D721Med (cell line): Measurements from ENCODE around the gene SH3RF3.
"Not testable (repeated sequence)": the region's sequence is repeated elsewhere in the genome, so short reads cannot be mapped to it uniquely, and the experiment has no call there.

Experiments
- DNase-seq: peaks from one replicate; pipeline ENCODE4 v3.0.0; 2011; ENCODE audit warnings: low spot score; ENCODE audit not compliant: insufficient read length
- FAIRE-seq: peaks from 2 replicates; lab custom pipeline; 2011; peaks lifted over from hg19 to GRCh38; lab: Jason Lieb, UNC
- TF ChIP-seq, protein P1 (sequence below): IDR thresholded peaks from 2 replicates; pipeline ENCODE4 v1.5.1; 2012; ENCODE audit warnings: mild to moderate bottlenecking, control low read depth; ENCODE audit not compliant: insufficient read depth; ENCODE audit errors: missing control alignments

The SH3RF3 gene

DNA sequence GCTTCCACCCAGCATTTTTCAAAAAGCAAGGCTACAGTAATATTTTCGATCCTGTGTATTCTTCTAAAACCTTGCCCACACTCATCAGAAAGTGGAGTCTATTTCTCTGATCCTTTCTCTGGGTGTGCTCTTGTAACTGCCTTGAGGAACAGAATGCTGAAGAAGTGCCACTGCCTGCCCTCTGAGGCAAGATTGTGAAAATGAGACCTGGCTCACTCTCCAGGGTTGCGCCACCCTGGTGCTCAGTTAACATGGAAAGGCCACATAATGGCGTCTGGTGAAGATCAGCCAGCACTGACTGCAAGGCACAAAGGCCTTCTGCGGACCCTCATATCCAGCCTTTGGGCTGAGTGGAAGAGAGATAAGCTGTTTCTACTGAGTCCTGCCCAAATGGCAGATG lies 11.2 kb upstream of the SH3RF3 start:
- FAIRE-seq, result no peak
- DNase-seq, result no peak
- TF ChIP-seq, protein P1, sequence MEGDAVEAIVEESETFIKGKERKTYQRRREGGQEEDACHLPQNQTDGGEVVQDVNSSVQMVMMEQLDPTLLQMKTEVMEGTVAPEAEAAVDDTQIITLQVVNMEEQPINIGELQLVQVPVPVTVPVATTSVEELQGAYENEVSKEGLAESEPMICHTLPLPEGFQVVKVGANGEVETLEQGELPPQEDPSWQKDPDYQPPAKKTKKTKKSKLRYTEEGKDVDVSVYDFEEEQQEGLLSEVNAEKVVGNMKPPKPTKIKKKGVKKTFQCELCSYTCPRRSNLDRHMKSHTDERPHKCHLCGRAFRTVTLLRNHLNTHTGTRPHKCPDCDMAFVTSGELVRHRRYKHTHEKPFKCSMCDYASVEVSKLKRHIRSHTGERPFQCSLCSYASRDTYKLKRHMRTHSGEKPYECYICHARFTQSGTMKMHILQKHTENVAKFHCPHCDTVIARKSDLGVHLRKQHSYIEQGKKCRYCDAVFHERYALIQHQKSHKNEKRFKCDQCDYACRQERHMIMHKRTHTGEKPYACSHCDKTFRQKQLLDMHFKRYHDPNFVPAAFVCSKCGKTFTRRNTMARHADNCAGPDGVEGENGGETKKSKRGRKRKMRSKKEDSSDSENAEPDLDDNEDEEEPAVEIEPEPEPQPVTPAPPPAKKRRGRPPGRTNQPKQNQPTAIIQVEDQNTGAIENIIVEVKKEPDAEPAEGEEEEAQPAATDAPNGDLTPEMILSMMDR, result no peak

DNA sequence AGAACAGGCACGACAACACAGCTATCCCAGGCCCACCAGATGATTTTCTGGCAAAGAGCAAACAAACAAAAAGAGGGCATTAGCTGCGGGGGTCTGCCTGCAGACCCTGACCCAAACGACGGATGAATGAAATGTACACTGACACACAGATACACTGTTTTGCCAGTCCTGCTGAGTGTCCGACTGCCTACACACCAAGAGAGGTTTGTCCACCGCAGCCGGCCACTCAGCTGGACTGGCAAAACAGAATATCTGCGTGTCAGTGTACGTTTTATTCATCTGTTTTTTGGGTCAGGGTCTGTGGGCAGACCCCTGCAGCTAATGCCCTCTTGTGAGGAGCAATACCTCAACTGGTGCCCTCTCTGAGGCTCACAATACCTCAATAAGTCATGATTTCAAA lies 10.7 kb upstream of the SH3RF3 start:
- TF ChIP-seq, protein P1, result no peak
- no peak for DNase-seq

DNA sequence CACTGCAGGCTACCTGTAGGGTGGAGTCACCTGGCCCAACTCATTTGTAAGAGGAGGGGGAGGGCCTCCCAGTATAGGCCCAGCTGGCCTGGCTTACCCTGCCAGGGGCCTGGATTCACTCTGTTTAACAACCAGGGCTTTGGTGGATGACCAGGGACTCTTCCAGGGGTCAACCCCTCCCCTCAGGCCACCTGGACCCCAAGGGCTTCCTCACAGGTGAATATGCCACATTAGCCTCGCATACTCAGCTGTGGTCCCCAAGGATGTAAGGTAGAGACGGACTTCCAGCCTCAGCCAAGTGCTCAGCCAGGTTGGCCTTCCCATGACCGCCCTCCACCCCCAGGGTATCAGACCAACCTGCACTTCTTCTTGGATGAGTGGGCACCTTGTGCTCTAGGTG lies 8.8 kb upstream of the SH3RF3 start:
- TF ChIP-seq, protein P1, result no peak
- FAIRE-seq, result no peak

More for the DNA sequence above, 10.7 kb upstream of the SH3RF3 start:
- FAIRE-seq, result no peak

DNA sequence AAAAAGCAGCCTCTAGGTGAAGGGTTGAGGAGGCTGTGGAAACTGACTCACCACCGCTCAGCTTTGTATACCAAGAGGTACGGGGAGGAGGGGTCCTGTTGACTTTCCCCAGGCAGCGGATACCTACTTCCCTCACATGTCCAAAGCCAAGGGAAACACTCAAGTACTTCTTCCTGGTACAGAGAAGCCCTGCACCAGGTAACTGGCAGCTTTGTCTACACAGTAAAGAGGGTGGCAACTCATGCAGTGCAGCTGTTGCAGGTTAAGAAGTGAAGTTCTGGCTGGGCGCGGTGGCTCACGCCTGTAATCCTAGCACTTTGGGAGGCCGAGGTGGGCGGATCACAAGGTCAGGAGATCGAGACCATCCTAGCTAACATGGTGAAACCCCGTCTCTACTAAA lies 8.3 kb upstream of the SH3RF3 start:
- not testable (repeated sequence) for DNase-seq, FAIRE-seq

More for the DNA sequence above, 8.8 kb upstream of the SH3RF3 start:
- DNase-seq, result no peak

DNA sequence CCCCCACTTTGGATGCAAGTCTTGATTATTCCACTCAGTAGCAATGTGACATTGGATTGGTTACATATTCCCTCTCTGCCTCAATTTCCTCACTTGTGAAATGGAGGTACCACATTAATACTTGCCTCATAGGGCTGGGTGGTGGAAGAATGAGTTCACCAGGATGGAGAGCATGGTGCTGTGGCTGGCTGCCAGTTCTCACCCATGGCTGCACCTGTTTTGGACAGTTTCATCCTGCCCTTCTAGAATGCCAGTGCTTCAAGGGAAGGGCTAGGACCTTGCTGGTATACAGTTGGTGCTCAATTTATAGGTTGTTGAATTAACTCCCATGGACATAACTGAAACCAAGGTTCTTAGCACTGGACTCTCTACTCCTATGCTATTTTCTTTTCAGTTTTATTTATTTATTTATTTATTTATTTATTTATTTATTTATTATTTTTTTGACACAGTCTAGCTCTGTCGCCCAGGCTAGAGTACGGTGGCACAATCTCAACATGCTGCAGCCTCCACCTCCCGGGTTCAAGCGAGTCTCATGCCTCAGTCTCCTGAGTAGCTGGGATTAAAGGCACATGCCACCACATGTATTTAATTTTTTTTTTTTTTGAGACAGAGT lies 5.3 kb upstream of the SH3RF3 start:
- TF ChIP-seq, protein P1, result no peak
- FAIRE-seq, result no peak
- no peak for DNase-seq

DNA sequence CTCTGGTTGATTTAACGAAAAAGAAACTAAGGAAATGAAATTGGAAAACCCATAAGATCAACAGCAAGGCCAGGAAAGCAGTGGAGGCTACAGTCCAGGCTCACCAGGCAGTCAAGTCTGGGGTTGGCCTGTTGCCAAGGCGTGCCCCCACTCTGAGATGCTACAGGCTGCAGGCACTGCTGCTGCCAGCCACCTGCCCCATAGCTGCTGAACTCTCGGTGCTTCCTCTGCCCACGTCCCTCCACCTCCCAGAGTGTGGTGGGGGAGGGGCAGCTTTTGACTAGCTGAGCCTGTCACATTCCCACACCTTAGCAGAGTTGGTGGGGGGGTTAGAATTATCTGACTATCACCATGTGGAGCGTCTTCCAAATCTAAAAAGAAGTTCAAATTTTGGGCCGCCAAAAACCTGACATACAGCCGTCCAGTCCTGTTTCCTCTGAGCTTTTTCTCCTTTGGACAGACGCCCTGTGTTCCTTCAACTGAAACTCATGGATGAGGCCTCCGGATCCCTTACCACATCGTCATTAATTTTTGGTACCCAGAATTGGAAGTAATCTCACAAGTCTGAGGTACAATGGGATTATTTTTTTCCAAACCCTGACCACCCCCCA lies 3.9 kb upstream of the SH3RF3 start:
- DNase-seq (no peak), FAIRE-seq (no peak)
- TF ChIP-seq, protein P1, result no peak

DNA sequence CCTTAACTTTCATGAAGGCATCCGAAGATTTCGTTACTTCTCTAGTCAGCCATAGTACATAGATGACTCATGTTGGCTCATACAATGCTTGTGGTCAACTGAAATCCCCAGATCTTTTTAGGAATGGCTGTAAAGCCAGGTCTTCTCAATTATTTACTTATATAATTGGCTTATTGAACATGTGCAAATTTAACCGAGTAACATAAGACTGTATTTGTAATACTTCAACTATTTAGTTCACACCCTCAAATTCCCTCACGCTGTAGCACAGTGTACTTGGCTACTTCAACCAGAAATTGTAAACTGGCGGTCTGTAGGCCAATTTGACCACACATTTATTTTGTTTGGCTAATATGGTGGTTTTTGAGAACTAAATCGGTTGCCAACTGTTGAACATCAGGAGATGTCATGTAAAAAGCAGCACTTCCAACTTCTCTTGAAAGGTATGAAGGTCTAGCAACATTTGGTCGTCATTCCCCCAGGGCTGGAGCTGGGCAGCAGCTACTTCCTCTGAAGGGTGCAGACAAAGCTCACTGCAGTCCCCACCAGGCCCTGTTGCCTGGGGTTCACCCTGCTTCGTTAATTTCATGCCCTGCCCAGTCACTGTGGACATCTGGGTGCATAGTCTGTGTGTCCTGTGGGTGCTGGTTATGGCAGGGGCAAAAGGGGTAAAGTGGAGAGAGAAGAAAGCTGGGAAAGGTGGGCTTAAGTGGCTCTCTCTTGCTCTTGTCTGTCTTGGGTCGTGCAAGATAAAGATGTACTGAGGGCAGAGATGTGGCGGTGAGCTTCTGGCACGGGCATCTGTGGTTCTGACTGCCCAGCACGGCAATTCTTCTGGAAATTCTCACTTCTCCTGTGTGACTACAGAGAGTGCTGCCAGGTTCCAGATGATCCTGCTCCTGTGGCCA lies 3.2 kb upstream of the SH3RF3 start:
- DNase-seq (no peak), FAIRE-seq (no peak)
- TF ChIP-seq, protein P1, result no peak
